Measurements from ENCODE around the gene USP13.
"Not testable (repeated sequence)": the region's sequence is repeated elsewhere in the genome, so short reads cannot be mapped to it uniquely, and the experiment has no call there.

Gene USP13

DNA sequence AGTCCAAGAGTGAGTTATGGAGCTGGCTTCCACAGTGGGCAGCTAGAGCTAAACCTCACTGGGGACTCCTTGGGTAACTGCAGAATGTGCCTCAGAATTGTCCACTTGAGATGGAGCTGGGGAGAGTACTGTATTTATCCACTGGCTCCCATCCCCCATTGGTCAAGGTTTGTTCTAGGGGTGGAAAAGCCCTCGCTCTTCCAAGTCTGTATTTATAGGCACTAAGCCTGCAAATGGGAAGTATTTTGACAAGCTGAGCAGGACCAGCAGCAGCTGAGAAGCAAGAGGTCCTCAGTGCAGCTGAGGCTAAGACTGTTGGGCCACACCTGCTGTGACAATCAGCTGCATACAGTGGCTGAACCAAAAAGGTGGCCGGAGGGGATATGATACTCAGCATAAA is 5.8 kb downstream of the USP13 start:
- no peak for DNase-seq

DNA sequence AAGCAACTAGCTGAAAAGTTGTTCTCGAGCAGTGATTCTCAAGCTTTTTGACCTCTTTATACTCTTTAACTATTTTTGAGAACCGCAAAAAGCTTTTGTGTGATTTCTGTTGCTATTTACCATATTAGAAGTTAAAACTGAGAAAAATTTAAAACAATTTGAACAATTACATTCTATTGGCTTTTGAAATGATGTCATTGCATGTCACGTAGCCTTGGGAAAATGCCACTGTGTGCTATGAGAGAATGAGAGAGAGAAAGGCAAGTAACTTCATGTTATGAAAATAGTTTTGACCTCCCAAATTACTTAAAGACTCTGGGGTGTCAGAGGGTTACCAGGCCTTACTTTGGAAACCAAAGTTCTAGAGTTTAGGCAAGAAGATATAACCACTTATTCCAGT is 8.0 kb downstream of the USP13 start:
- no peak for DNase-seq

DNA sequence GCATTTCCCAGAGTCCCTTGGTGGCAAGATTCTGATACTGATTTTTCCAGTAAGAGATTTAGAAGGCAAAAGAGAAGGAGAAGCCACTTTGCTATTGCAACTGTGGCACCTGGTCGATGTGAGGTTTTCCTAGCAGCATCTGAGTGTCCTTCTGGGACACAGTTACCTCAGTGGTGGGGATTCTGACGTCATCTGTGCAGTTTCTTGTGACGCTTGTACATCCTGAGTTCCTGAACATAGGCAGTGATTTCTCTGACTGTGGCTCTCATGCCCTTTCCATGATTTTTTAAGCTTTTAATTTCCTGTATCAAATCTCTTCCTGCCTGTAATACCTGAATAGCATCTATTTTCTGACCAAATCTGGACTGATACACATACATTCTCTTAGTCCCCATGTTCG is 8.9 kb downstream of the USP13 start:
- no peak for DNase-seq

DNA sequence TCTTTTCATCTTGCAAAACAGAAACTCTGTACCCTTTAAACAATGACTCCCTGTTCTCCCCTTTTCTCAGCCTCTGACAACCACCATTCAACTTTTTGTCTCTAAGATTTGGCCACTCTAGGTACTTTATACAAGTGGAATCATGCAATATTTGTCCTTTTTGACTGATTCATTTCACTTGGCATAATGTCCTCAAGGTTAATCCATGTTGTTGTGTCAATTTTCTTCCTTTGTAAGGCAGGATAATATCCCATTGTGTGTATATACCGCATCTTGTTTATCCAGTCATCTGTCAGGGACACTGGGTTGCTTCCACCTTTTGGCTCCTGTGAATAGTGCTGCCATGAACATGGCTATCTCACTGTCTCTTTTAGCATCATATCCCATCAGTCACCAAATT is 10.3 kb downstream of the USP13 start:
- DNase-seq: no peak

DNA sequence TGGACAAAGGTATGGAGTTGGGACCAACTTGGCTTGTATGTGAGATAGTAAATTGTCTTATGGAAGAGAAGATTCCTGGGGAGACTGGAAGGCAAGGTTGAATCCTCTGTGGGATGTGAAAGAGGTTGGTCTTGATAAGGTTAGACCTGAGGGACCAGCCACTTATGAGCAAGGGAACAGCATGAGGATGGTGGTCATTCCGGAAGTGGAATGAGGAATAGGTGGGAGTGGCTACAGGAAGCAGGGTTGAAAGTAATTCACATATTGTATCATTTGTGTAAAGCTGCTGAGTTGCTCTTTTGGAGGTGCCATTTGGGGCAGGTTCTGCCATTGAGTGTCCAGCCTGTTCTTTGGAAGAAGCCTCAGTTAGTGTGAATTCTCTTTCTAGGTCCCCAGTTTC is 13.2 kb downstream of the USP13 start:
- no peak for DNase-seq

DNA sequence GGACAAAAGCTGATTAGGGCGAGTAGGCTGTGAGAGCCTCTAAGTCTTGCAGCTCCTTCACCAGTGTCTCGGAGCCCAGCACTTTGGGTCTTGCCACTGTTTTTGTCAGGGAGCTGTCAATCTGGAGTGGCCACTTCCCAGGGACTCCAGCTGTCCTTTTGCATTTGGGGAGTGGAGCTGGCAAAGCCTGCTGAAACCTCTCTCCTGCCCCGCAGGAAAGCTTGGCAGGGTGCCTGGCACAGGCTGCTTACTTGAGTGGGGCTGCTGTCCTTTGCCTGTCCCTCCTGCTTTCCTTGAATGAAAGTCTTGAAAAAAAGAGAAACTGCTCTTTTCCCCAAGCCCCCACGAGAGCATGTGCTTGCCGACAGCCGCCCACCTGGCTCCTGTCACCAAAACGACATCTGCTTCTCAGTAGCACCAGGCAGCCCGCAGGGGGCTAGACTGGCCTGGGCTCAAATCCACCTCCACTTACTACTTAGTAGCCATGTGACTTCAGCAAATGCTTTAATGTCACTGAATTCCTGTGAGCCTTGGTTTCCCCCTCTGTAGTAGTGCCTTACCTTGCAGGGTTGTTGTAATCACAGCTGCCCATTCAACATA is 13.7 kb downstream of the USP13 start:
- DNase-seq: peak; percentile 87

- no peak for DNase-seq
These were observed 15.6 kb downstream of the USP13 start for GRCh38 chr3:179668429-179668828.

DNA sequence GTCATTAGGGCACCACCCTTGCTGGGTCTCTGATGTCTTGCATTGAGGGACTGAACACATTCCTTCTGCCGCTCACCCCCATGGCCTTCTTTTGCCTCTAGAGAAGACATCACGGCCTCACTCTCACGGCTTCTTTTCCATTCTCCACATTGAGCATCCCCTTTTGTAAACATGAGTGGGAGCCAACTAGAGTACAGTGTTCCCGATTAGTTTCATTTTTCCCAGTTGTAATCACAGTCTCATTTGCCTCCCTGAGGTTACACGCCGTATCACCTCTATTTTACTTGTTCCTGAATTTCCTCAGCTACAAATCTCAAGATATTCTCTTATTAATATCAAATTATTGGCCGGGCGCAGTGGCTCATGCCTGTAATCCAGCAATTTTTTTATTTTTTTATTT is 17.5 kb downstream of the USP13 start:
- DNase-seq: no peak

DNA sequence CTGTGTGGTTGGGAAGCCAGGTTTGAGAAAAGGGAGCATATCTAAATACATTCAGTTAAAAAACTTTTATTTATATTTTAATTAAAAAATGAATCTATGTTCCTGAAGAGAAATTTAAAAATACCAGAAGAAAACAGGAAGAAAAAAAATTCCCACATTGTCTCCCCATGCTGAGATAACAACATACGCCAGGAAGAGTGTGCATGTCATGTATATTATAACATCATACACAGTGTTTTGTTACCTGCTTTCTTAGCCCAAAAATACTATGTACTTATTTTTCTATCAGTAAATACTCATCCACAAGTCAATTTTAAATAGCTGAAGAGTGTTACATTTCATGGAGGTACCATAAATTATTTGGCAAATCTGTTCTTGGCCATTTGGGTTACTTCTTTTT is 18.5 kb downstream of the USP13 start:
- DNase-seq: no peak

DNA sequence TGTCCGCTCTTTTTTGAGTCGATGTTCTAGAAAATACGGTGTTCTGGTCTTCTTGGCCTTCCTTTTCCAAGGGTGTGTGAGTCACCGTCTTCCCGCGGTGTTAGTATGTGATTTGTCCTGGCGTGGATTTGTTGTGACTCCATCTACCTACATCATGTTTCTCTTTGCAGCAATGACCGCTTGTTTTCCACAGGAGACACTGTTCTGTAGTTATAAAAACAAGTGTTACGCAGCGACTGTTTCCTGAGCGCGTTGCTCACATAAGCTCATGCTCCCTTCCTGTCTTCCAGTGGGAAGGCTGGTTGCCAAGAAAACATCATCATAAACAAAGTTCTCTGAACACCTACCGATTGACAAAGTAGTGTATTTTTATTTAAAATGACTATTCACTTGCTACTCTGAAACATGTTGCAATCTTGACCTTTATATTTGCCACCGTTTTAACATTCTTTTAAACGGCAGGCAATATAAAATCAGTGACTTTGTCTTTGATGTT is 19.0 kb downstream of the USP13 start:
- no peak for DNase-seq

- DNase-seq: no peak
These were observed 20.1 kb downstream of the USP13 start for GRCh38 chr3:179672918-179673317.

- DNase-seq: no peak
These were observed 20.7 kb downstream of the USP13 start for GRCh38 chr3:179673523-179673922.

GRCh38 chr3:179676081-179676480 is 23.2 kb downstream of the USP13 start:
- no peak for DNase-seq

DNA sequence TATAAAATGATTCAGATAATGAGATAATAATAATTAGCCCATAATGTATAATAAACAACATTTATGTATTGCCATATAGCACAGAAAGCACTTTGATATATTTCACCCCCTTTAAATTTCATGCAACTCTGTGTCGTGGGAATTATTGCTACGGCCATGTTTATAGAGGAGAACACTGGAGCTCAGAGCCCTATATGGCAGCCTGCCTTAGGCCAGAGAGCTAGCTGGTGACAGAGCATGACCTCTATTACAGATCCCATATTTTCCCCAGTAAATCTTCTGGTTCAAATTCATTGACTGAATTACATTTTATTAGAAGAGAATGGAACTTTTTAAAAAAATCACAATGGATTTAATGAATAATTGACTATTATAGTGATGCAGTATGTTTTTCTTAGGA is 25.0 kb downstream of the USP13 start:
- no peak for DNase-seq

DNA sequence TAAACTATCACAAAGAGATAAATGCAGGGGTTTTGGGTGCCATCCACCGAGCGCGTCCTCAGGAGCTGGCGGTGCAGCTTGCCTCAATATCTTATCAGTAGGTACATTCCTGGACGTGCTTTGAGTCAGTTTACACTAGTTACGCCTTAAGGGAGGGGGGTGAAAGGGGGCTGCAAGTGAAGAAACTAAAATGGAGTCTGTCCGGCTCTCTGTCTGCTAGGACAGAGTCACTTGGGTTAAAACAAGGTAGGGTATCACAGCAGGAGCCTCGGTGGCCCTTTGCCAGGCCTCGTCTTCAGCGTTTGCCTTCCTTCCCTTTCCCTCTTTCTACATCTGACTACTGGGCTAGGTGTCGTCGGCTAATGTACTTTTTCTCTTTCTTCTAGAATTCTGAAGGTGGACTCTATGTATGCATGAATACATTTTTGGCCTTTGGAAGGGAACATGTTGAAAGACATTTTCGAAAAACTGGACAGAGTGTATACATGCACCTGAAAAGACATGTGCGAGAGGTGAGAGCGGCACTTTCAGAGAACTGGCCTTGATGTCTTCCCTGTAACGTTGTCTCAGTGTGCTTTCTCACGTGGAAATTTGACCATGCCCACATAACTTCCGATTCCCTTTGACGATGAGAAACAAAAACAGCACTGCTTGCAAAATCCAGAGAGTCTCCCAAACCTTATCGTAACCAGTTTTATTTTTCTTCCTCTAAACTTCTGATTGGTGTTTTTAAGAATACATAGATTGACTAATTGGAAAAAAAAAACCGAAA is 28.8 kb downstream of the USP13 start:
- no peak for DNase-seq

DNA sequence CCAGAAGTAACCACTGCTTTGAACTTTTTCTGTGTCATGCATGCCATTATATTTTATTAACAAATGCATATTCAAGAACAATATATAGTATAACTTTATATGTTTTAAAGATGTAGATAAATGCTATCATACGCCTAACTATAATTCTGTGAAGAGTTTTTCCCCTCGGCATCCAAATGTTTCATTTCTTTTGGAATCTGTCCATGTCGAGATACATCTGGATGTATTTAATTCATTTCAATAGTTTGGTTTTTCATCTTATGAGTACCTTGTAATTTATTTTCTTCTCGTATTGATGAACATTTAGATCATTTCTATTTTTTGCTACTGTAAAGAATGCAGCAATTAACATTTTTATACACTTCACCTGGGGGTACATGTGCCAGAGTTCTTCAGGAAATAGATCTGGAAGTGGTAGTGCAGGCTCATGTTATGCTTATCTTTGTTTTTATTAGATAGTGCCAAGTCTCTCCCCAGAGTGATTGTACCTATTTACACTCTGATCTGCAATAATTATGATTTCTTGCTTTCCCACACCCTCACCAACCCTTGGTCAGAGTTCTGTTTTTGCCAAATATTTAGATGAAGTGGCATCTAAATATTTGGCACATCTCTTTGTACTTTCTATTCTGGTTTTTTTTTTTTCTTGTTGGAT is 29.7 kb downstream of the USP13 start:
- no peak for DNase-seq

DNA sequence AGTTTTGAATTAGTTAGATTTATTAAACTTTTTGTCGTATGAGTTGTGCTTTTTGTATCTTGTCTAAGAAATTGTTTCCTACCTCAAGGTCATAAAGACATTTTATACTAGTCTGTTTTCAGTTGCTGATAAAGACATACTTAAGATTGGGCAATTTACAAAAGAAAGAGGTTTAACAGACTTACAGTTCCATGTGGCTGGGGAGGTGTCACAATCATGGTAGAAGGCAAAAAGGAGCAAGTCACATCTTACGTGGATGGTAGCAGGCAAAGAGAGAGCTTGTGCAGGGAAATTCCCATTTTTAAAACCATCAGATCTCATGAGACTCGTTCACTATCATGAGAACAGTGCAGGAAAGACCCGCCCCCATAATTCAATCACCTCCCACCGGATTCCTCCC is 30.4 kb downstream of the USP13 start:
- DNase-seq: not testable (repeated sequence)

DNA sequence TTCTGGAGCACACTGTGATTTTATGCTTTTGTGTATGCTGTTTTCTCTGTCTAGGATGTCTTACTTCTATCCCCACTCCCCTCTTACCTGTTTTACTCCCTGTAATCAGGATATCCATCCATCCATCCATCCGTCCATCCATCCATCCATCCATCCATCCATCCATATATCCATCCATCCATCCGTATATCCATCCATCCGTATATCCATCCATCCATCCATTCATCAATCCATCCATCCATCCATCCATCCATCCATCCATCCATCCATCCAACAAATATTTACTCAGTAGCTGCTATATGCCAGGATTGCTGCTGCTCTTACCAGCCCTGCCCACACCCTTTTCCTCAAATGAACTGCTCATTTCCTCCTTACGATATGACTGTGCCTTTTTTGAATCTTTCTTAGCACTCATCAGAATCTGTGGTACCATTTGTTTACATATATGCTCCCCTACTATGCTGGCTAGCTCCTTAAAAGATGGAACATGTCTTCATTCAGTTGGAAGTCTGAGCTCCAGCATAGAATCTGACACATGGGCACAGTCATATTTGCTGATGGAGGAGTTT is 35.2 kb downstream of the USP13 start:
- DNase-seq: no peak

GRCh38 chr3:179688850-179689249 is 36.0 kb downstream of the USP13 start:
- no peak for DNase-seq

GRCh38 chr3:179694731-179695130 is 41.9 kb downstream of the USP13 start:
- no peak for DNase-seq

- DNase-seq: no peak
These were observed 43.0 kb downstream of the USP13 start for GRCh38 chr3:179695672-179696313.

DNA sequence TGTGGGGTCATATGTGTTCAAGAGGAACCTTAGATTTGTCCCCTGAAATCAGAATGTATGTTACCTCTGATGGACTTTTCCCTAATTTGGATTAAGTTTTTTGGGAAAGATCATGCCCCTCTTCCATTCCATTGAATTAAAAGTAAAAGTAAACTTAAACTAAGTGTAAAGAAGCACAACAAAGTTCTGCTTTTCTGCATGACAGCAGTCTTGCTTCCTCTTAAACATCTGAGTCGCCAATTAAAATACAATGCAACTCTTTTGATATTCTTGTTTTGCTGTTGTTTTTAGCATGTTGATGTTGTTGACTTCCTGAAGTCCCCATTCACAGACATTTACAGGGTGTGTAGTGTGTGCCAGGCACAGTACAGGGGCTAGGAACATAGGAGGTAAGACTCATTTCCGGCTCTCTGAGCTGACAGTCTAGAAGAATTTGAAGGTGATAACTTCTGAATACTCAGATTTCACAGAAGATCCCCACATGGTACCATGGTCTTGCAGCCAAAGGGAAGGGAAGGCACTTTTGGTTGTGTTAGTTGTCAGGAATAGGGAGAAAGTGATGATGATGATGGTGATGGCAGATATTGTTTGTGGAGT is 45.0 kb downstream of the USP13 start:
- DNase-seq: no peak

DNA sequence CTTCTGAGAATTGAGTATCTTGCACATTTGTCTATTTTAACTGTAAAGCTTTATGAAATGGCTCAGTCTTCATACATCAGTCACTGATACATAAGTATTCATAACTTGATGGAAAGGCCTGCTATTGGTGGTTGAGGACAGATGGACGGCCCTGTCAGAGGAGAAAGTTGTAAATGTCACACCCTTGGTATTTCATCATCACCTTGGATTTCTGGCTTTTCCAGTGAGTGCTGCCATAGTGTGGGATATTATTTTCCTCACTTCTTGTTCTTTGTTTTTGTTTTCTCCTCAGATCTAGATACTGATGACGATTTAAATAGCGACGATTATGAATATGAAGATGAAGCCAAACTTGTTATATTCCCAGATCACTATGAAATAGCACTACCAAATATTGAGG is 47.9 kb downstream of the USP13 start:
- no peak for DNase-seq

Data from COR-L47 (cell line).